HCT116 (cell line): ENCODE data around the gene MFSD1. TPM values are rescaled to one million over a fixed set of nuclear protein-coding genes. Genes with fewer than 3 reads are reported as not detected.

Experiments
- ATAC-seq: fragments of 200-7000 bp; cut with Tn5 transposase; 2 replicates; pipeline ENCODE4 v1.9.1; 2020; ENCODE audit warnings: mild to moderate bottlenecking, moderate library complexity
- Bru-seq: library from RNA; stranded (reverse); fragments of 400-500 nt; gene quantifications from one replicate; lab custom pipeline; 2021; lab: Mats Ljungman, UMichigan
- BruChase-seq, 2 experiments: library from RNA; stranded (reverse); fragments of 400-500 nt; gene quantifications; one replicate each; lab custom pipeline; 2021; lab: Mats Ljungman, UMichigan
- BruUV-seq: library from RNA; stranded (reverse); fragments of 400-500 nt; replicated peaks from 2 replicates; lab custom pipeline; 2021; lab: Mats Ljungman, UMichigan
- CTCF ChIA-PET: fragments of 300-600 bp; sonication (Branson Sonifier 250); formaldehyde crosslinking; loops from one replicate; lab custom pipeline; 2021; ENCODE audit warnings: antibody characterized with exemption; lab: Charles Lee
- POLR2A ChIA-PET: fragments of 300-600, 350-600 bp; sonication (Branson Sonifier 250); formaldehyde crosslinking; loops from one replicate; lab custom pipeline; 2021; ENCODE audit warnings: antibody characterized with exemption; lab: Charles Lee
- RAD21 ChIA-PET, 2 experiments: fragments of 300-600 bp; sonication (Branson Sonifier 250); formaldehyde crosslinking; loops; one replicate each; lab custom pipeline; 2023; ENCODE audit warnings: low total read pairs in 2 of 2; ENCODE audit not compliant: uncharacterized antibody in 2 of 2, unreplicated experiment in 2 of 2, low non-redundant PET in 1 of 2; lab: Charles Lee
- DNase-seq: peaks from one replicate; pipeline ENCODE4 v3.0.0-alpha.2; 2010; ENCODE audit warnings: low read depth, low spot score
- H2AFZ ChIP-seq: fragments of 200-600 bp; shearing (Covaris generic), sonication (generic); 2 replicates; pipeline ENCODE4 v1.6.1; 2017; ENCODE audit warnings: low read depth, mixed run types, mixed read lengths, antibody characterized with exemption, low read length; ENCODE audit not compliant: poor library complexity, severe bottlenecking
- H3K27ac ChIP-seq: 2 replicates; pipeline ENCODE4 v1.5.1; 2012; ENCODE audit warnings: low read depth, low read length
- H3K27me3 ChIP-seq: fragments of 200-600 bp; sonication (generic); 2 replicates; pipeline ENCODE4 v1.6.1; 2016; ENCODE audit warnings: mixed run types, low read length, mixed read lengths; ENCODE audit not compliant: insufficient read depth
- H3K36me3 ChIP-seq, 2 experiments: fragments of 200-500 bp in 1 of 2; fragments of 200-600 bp in 1 of 2; sonication (Bioruptor generic) in 1 of 2; sonication (generic) in 1 of 2; 2 replicates each; pipeline versions ENCODE4 v1.5.1 to v1.6.1; 2014 to 2016; ENCODE audit warnings: low read length in 2 of 2, inconsistent platforms in 1 of 2, mixed read lengths in 1 of 2, mixed run types in 1 of 2; ENCODE audit not compliant: insufficient read depth in 2 of 2, control insufficient read depth in 1 of 2
- H3K4me1 ChIP-seq, 2 experiments: fragments of 200-600 bp in 1 of 2; sonication (generic) in 1 of 2; 2 replicates each; pipeline versions ENCODE4 v1.5.1 to v1.6.1; 2012 to 2017; ENCODE audit warnings: low read length in 2 of 2, inconsistent platforms in 1 of 2, mild to moderate bottlenecking in 1 of 2, mixed read lengths in 1 of 2, mixed run types in 1 of 2, moderate library complexity in 1 of 2; ENCODE audit not compliant: insufficient read depth in 2 of 2, control insufficient read depth in 1 of 2
- H3K4me2 ChIP-seq: fragments of 200-600 bp; sonication (generic); 2 replicates; pipeline ENCODE4 v1.6.1; 2017; ENCODE audit warnings: mixed run types, low read length, mixed read lengths
- H3K4me3 ChIP-seq, 2 experiments: fragments of 200-600 bp in 1 of 2; sonication (generic) in 1 of 2; replicated peaks in 1 of 2; 2 replicates each; pipeline ENCODE4 v1.5.1; 2011 to 2016; ENCODE audit warnings: low read length in 2 of 2, control low read depth in 1 of 2, low read depth in 1 of 2, mild to moderate bottlenecking in 1 of 2, mixed read lengths in 1 of 2, mixed run types in 1 of 2
- H3K79me2 ChIP-seq: fragments of 200-600 bp; sonication (generic); 2 replicates; pipeline ENCODE4 v1.6.1; 2017; ENCODE audit warnings: mild to moderate bottlenecking, mixed run types, low read length, moderate library complexity, mixed read lengths; ENCODE audit not compliant: insufficient read depth
- H3K9ac ChIP-seq: fragments of 200-600 bp; sonication (generic); 2 replicates; pipeline ENCODE4 v1.6.1; 2016; ENCODE audit warnings: low read length, mixed read lengths
- H3K9me2 ChIP-seq: fragments of 200-600 bp; sonication (generic), shearing (Covaris generic); 2 replicates; pipeline ENCODE4 v1.6.1; 2017; ENCODE audit warnings: mixed run types, mild to moderate bottlenecking, moderate library complexity; ENCODE audit not compliant: insufficient read depth
- H3K9me3 ChIP-seq, 2 experiments: fragments of 200-500 bp in 1 of 2; fragments of 200-600 bp in 1 of 2; sonication (Bioruptor generic) in 1 of 2; sonication (generic) in 1 of 2; 2 replicates each; pipeline ENCODE4 v1.6.1; 2014 to 2017; ENCODE audit warnings: low read length in 2 of 2, mixed read lengths in 2 of 2, inconsistent platforms in 1 of 2, low read depth in 1 of 2, mild to moderate bottlenecking in 1 of 2, mixed run types in 1 of 2, moderate library complexity in 1 of 2; ENCODE audit not compliant: control insufficient read depth in 1 of 2, insufficient read depth in 1 of 2
- H4K20me1 ChIP-seq: fragments of 200-600 bp; sonication (generic), shearing (Covaris generic); 2 replicates; pipeline ENCODE4 v1.6.1; 2017; ENCODE audit warnings: mixed run types, mild to moderate bottlenecking, moderate library complexity; ENCODE audit not compliant: insufficient read depth
- ATF3 ChIP-seq: IDR thresholded peaks from 2 replicates; pipeline ENCODE4 v1.6.1; 2012
- CBX3 ChIP-seq: IDR thresholded peaks from 2 replicates; pipeline ENCODE4 v1.6.1; 2012; ENCODE audit warnings: low read depth
- CEBPB ChIP-seq: IDR thresholded peaks from 2 replicates; pipeline ENCODE4 v1.6.1; 2012; ENCODE audit warnings: low read depth
- EGR1 ChIP-seq: IDR thresholded peaks from 2 replicates; pipeline ENCODE4 v1.6.1; 2012; ENCODE audit warnings: low read depth
- ELF1 ChIP-seq: IDR thresholded peaks from 2 replicates; pipeline ENCODE4 v1.6.1; 2012; ENCODE audit warnings: low read depth, borderline replicate concordance
- EZH2 ChIP-seq: fragments of 200-600 bp; sonication (generic); IDR thresholded peaks from 2 replicates; pipeline ENCODE4 v1.6.1; 2017; ENCODE audit warnings: antibody characterized with exemption, mixed run types
- EZH2phosphoT487 ChIP-seq: fragments of 200-600 bp; IDR thresholded peaks from 2 replicates; pipeline ENCODE4 v1.6.1; 2018; ENCODE audit warnings: antibody characterized with exemption, borderline replicate concordance
- FOSL1 ChIP-seq: IDR thresholded peaks from 2 replicates; pipeline ENCODE4 v1.6.1; 2012; ENCODE audit warnings: low read depth
- JUND ChIP-seq: IDR thresholded peaks from 2 replicates; pipeline ENCODE4 v1.6.1; 2012
- MAX ChIP-seq: IDR thresholded peaks from 2 replicates; pipeline ENCODE4 v1.6.1; 2012
- POLR2A ChIP-seq: IDR thresholded peaks from 2 replicates; pipeline ENCODE4 v1.7.0; 2011; ENCODE audit warnings: borderline replicate concordance; ENCODE audit not compliant: insufficient read depth, insufficient read length; ENCODE audit errors: extremely low read depth
- POLR2AphosphoS5 ChIP-seq: IDR thresholded peaks from 2 replicates; pipeline ENCODE4 v1.6.1; 2011; ENCODE audit warnings: mild to moderate bottlenecking, low read depth, low read length, moderate library complexity
- RAD21 ChIP-seq: IDR thresholded peaks from 2 replicates; pipeline ENCODE4 v1.6.1; 2012; ENCODE audit warnings: low read depth, mild to moderate bottlenecking
- SP1 ChIP-seq: IDR thresholded peaks from 2 replicates; pipeline ENCODE4 v1.6.1; 2012; ENCODE audit warnings: low read depth
- SRF ChIP-seq: IDR thresholded peaks from 2 replicates; pipeline ENCODE4 v1.6.1; 2012; ENCODE audit warnings: low read depth
- TCF7L2 ChIP-seq: IDR thresholded peaks from 2 replicates; pipeline ENCODE4 v1.7.0; 2011; ENCODE audit warnings: borderline replicate concordance, inconsistent platforms; ENCODE audit not compliant: insufficient read depth, insufficient read length; ENCODE audit errors: extremely low read depth
- ZFX ChIP-seq: fragments of 450-650 bp; IDR thresholded peaks from 2 replicates; pipeline ENCODE4 v1.6.1; 2017
- ZNF274 ChIP-seq: fragments of 200-500 bp; sonication (Bioruptor generic); IDR thresholded peaks from 2 replicates; pipeline ENCODE4 v1.6.1; 2014; ENCODE audit warnings: mild to moderate bottlenecking, low read depth, low read length, inconsistent platforms
- intact Hi-C: fragments of 100-400 bp; cut with micrococcal nuclease; formaldehyde crosslinking; loops from 2 replicates; pipeline ENCODE4 v1.10.0; 2022
- long read RNA-seq: library from polyadenylated mRNA; unstranded; transcript quantifications from one replicate; pipeline ENCODE4 v2.0.0, GENCODE V29; 2021; ENCODE audit not compliant: unreplicated experiment
- polyA plus RNA-seq: library from polyadenylated mRNA; unstranded; fragments of >200 nt; gene quantifications from 2 replicates; pipeline ENCODE4 v1.2.1, GENCODE V29; 2012; ENCODE audit warnings: missing spikeins
- total RNA-seq: library from RNA; stranded (reverse); gene quantifications from one replicate; pipeline ENCODE4 v1.2.1, GENCODE V29; 2021; ENCODE audit not compliant: unreplicated experiment
- TF ChIP-seq, protein P1 (sequence below): IDR thresholded peaks from 2 replicates; pipeline ENCODE4 v1.6.1; 2012; ENCODE audit warnings: low read depth

The MFSD1 gene, protein sequence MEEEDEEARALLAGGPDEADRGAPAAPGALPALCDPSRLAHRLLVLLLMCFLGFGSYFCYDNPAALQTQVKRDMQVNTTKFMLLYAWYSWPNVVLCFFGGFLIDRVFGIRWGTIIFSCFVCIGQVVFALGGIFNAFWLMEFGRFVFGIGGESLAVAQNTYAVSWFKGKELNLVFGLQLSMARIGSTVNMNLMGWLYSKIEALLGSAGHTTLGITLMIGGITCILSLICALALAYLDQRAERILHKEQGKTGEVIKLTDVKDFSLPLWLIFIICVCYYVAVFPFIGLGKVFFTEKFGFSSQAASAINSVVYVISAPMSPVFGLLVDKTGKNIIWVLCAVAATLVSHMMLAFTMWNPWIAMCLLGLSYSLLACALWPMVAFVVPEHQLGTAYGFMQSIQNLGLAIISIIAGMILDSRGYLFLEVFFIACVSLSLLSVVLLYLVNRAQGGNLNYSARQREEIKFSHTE
- 12.8 TPM for total RNA-seq
- 4.3 and 5.9 TPM in 2 replicates for polyA plus RNA-seq
- percentile 57 among the genes with signal in this experiment for Bru-seq, nascent RNA
- BruChase-seq, experiment 1, labeled RNA remaining after a 6-hour chase = percentile 69 among the genes with signal in this experiment
- percentile 62 among the genes with signal in this experiment for BruChase-seq, experiment 2, labeled RNA remaining after a 2-hour chase
- long read RNA-seq, transcript MFSD1-203 (16 exons, 2,423 nt) = major isoform, 31 of 35 reads
- long read RNA-seq, partial matches to known transcripts = 0 of 35 reads
- long read RNA-seq, other reads (novel, unspliced or antisense) = 1 of 35 reads

DNA sequence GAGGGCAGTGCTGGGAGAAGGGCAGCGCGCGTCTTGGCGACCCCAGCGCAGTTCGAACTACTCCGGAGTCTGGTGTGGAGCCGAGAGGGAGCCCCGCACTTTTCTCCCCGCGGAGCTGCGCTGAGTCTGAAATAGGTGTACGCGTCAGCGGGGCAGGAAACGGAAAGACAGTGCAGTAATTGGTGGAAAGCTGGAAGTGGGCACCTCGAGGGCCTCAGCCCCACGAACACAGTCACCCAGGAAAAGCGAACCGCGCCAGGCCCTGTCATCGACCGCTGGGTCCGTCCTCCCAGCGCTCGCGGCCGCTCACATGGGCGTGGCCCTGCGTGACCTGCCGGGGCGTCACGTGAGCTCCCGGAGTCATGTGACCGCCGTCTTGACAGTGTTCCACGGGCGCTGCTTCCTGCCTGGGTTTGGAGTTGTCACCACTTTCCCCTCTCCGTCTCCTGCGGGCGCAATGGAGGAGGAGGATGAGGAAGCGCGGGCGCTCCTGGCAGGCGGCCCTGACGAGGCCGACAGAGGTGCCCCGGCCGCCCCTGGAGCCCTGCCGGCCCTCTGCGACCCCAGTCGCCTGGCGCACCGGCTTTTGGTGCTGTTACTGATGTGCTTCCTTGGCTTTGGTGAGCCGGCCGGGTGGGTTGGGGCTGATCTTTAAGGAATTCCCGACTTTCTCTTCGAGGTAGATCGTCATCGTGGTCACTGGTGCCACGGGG, at the start of gene MFSD1:
MFSD1 (plus strand) TSS at position 359 of the 713 bp plus-strand sequence; CDS start at position 458, 99 bp downstream.
- Histone ChIP-seq H3K4me2 (peak within 1 kb of the TSS; percentile 97), H3K9ac (peak within 1 kb of the TSS; percentile 57), H2AFZ (peak within 1 kb of the TSS; percentile 59), H3K36me3 (no peaks in the 10 kb centered on the region), H3K9me2 (no peaks in the 10 kb centered on the region), H3K4me1 (peaks cover 0 to 15% of the 10 kb centered on the region in 2 experiments; a peak in 1 of 4 replicates), H3K79me2 (no peaks in the 10 kb centered on the region), H3K27me3 (no peaks in the 10 kb centered on the region), H3K9me3 (no peaks in the 10 kb centered on the region), H3K27ac (no peak within 1 kb of the TSS; the same call in 1 of the 2 replicates), H3K4me3 (peak within 1 kb of the TSS; percentile 68 to 83), H4K20me1 (no peaks in the 10 kb centered on the region)
- ChIA-PET POLR2A (interaction anchor here (1.5 kb wide), 1 partner anchor 11 kb away, joined by 3 read pairs; no protein-coding TSS in a partner anchor), RAD21 (no interaction called here), CTCF (no interaction called here)
- BruUV-seq = no TSS peak
- intact Hi-C loops = no loop called here
- peak; percentile 70 for DNase-seq
- ATAC-seq = peak; percentile 96
- no peak for TF ChIP-seq JUND
- TF ChIP-seq CEBPB = no peak
- TF ChIP-seq ZFX = peak; percentile 69
- no peak for TF ChIP-seq EZH2phosphoT487
- no peak for TF ChIP-seq ATF3
- TF ChIP-seq EGR1 = no peak
- peak; percentile 54 for TF ChIP-seq ELF1
- TF ChIP-seq SRF = no peak
- TF ChIP-seq POLR2AphosphoS5 = peak; percentile 79
- peak; percentile 92 for TF ChIP-seq MAX
- no peak for TF ChIP-seq EZH2
- TF ChIP-seq SP1 = no peak; the same call in 1 of the 2 replicates
- no peak for TF ChIP-seq RAD21
- peak; percentile 58 for TF ChIP-seq CBX3
- no peak for TF ChIP-seq FOSL1
- TF ChIP-seq POLR2A = no peak
- TF ChIP-seq TCF7L2 = peak; percentile 44
- TF ChIP-seq ZNF274 = no peak
- TF ChIP-seq, protein P1, sequence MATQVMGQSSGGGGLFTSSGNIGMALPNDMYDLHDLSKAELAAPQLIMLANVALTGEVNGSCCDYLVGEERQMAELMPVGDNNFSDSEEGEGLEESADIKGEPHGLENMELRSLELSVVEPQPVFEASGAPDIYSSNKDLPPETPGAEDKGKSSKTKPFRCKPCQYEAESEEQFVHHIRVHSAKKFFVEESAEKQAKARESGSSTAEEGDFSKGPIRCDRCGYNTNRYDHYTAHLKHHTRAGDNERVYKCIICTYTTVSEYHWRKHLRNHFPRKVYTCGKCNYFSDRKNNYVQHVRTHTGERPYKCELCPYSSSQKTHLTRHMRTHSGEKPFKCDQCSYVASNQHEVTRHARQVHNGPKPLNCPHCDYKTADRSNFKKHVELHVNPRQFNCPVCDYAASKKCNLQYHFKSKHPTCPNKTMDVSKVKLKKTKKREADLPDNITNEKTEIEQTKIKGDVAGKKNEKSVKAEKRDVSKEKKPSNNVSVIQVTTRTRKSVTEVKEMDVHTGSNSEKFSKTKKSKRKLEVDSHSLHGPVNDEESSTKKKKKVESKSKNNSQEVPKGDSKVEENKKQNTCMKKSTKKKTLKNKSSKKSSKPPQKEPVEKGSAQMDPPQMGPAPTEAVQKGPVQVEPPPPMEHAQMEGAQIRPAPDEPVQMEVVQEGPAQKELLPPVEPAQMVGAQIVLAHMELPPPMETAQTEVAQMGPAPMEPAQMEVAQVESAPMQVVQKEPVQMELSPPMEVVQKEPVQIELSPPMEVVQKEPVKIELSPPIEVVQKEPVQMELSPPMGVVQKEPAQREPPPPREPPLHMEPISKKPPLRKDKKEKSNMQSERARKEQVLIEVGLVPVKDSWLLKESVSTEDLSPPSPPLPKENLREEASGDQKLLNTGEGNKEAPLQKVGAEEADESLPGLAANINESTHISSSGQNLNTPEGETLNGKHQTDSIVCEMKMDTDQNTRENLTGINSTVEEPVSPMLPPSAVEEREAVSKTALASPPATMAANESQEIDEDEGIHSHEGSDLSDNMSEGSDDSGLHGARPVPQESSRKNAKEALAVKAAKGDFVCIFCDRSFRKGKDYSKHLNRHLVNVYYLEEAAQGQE = no peak
